H9 (cell line): ENCODE data around the gene SRBD1. TPM values are rescaled to one million over a fixed set of nuclear protein-coding genes. Genes with fewer than 3 reads are reported as not detected.

Experiments
- DNase-seq: peaks from one replicate; pipeline ENCODE4 v3.0.0-alpha.2; 2017
- H2AFZ ChIP-seq: one replicate; pipeline ENCODE4 v1.6.1; 2013; ENCODE audit warnings: mild to moderate bottlenecking, low read length, control low read depth, moderate library complexity
- H2AK5ac ChIP-seq: 2 replicates; pipeline ENCODE4 v1.6.1; 2013; ENCODE audit warnings: low read length, control low read depth, mixed read lengths; ENCODE audit not compliant: insufficient read length
- H2BK120ac ChIP-seq: one replicate; pipeline ENCODE4 v1.6.1; 2013; ENCODE audit warnings: low read depth, mild to moderate bottlenecking, low read length, control low read depth, inconsistent platforms; ENCODE audit not compliant: poor library complexity, severe bottlenecking
- H2BK12ac ChIP-seq: 2 replicates; pipeline ENCODE4 v1.6.1; 2013; ENCODE audit warnings: low read length, control low read depth, mixed read lengths, low read depth; ENCODE audit not compliant: insufficient read length
- H2BK15ac ChIP-seq: 2 replicates; pipeline ENCODE4 v1.6.1; 2013; ENCODE audit warnings: low read depth, low read length, control low read depth
- H2BK20ac ChIP-seq: one replicate; pipeline ENCODE4 v1.6.1; 2013; ENCODE audit warnings: low read depth, mild to moderate bottlenecking, low read length, control low read depth, inconsistent platforms; ENCODE audit not compliant: poor library complexity, severe bottlenecking
- H2BK5ac ChIP-seq: 2 replicates; pipeline ENCODE4 v1.6.1; 2013; ENCODE audit warnings: low read length, control low read depth, mixed read lengths; ENCODE audit not compliant: insufficient read length
- H3K14ac ChIP-seq: 2 replicates; pipeline ENCODE4 v1.6.1; 2013; ENCODE audit warnings: low read length, control low read depth; ENCODE audit not compliant: insufficient read depth
- H3K18ac ChIP-seq: 2 replicates; pipeline ENCODE4 v1.6.1; 2013; ENCODE audit warnings: low read depth, mild to moderate bottlenecking, mixed read lengths, low read length, control low read depth; ENCODE audit not compliant: insufficient read length
- H3K23ac ChIP-seq: 2 replicates; pipeline ENCODE4 v1.6.1; 2013; ENCODE audit warnings: low read length, control low read depth, mixed read lengths, low read depth; ENCODE audit not compliant: insufficient read length
- H3K23me2 ChIP-seq: 2 replicates; pipeline ENCODE4 v1.6.1; 2013; ENCODE audit warnings: low read depth, mild to moderate bottlenecking, mixed read lengths, low read length, control low read depth; ENCODE audit not compliant: insufficient read length, poor library complexity, severe bottlenecking
- H3K27ac ChIP-seq: 2 replicates; pipeline ENCODE4 v1.5.1; 2013; ENCODE audit warnings: low read length, control low read depth, mixed read lengths, low read depth; ENCODE audit not compliant: insufficient read length
- H3K27me3 ChIP-seq: 2 replicates; pipeline ENCODE4 v1.6.1; 2013; ENCODE audit warnings: low read length, control low read depth, inconsistent platforms; ENCODE audit not compliant: insufficient read depth
- H3K4ac ChIP-seq: 2 replicates; pipeline ENCODE4 v1.6.1; 2013; ENCODE audit warnings: low read depth, mild to moderate bottlenecking, control low read depth, inconsistent platforms, low read length, moderate library complexity
- H3K4me1 ChIP-seq: 2 replicates; pipeline ENCODE4 v1.6.1; 2013; ENCODE audit warnings: low read length, control low read depth, inconsistent platforms; ENCODE audit not compliant: insufficient read depth
- H3K4me2 ChIP-seq: 2 replicates; pipeline ENCODE4 v1.6.1; 2013; ENCODE audit warnings: low read length, control low read depth, mixed read lengths; ENCODE audit not compliant: insufficient read length, insufficient read depth
- H3K56ac ChIP-seq: 2 replicates; pipeline ENCODE4 v1.6.1; 2013; ENCODE audit warnings: low read depth, mild to moderate bottlenecking, mixed read lengths, low read length, control low read depth; ENCODE audit not compliant: insufficient read length
- H3K79me1 ChIP-seq: 2 replicates; pipeline ENCODE4 v1.6.1; 2013; ENCODE audit warnings: low read depth, mild to moderate bottlenecking, moderate library complexity, low read length, control low read depth, inconsistent platforms; ENCODE audit not compliant: insufficient read depth, poor library complexity, severe bottlenecking
- H3K79me2 ChIP-seq: 2 replicates; pipeline ENCODE4 v1.6.1; 2013; ENCODE audit warnings: low read length, control low read depth, inconsistent platforms; ENCODE audit not compliant: insufficient read depth
- H3K9ac ChIP-seq: 2 replicates; pipeline ENCODE4 v1.6.1; 2013; ENCODE audit warnings: low read length, control low read depth, mixed read lengths; ENCODE audit not compliant: insufficient read length; ENCODE audit errors: extremely low read depth
- H3K9me3 ChIP-seq: one replicate; pipeline ENCODE4 v1.6.1; 2013; ENCODE audit warnings: low read depth, low read length, inconsistent platforms; ENCODE audit not compliant: control insufficient read depth
- H3T11ph ChIP-seq: one replicate; pipeline ENCODE4 v1.6.1; 2013; ENCODE audit warnings: mild to moderate bottlenecking, low read length, control low read depth, inconsistent platforms
- H4K20me1 ChIP-seq: one replicate; pipeline ENCODE4 v1.6.1; 2013; ENCODE audit not compliant: control insufficient read depth, insufficient read length, insufficient read depth
- H4K5ac ChIP-seq: 2 replicates; pipeline ENCODE4 v1.6.1; 2013; ENCODE audit warnings: low read depth, mild to moderate bottlenecking, mixed read lengths, low read length, control low read depth; ENCODE audit not compliant: insufficient read length
- H4K8ac ChIP-seq: replicated peaks from 2 replicates; pipeline ENCODE4 v1.6.1; 2013; ENCODE audit warnings: low read length, control low read depth, mixed read lengths, low read depth; ENCODE audit not compliant: insufficient read length
- H4K91ac ChIP-seq: 2 replicates; pipeline ENCODE4 v1.6.1; 2013; ENCODE audit warnings: low read depth, mild to moderate bottlenecking, moderate library complexity, mixed read lengths, low read length, control low read depth; ENCODE audit not compliant: insufficient read length
- H3K27ac Mint-ChIP-seq, 3 experiments: 2 replicates in 2 of 3; 3 replicates in 1 of 3; pipeline ENCODE4 v1.8.0; 2020 to 2021; ENCODE audit warnings: mixed read lengths in 3 of 3, mild to moderate bottlenecking in 1 of 3, moderate library complexity in 1 of 3
- H3K27me3 Mint-ChIP-seq: 2 replicates; pipeline ENCODE4 v1.8.0; 2021; ENCODE audit warnings: low read depth, mild to moderate bottlenecking, moderate library complexity, mixed read lengths
- H3K36me3 Mint-ChIP-seq, 3 experiments: 2 replicates in 2 of 3; 3 replicates in 1 of 3; pipeline ENCODE4 v1.8.0; 2020 to 2021; ENCODE audit warnings: low read depth in 3 of 3, mixed read lengths in 3 of 3; ENCODE audit not compliant: insufficient read depth in 1 of 3
- H3K4me1 Mint-ChIP-seq, 2 experiments: 2 replicates each; pipeline ENCODE4 v1.8.0; 2020; ENCODE audit warnings: mixed read lengths in 2 of 2
- H3K4me3 Mint-ChIP-seq, 2 experiments: 2 replicates in 1 of 2; 3 replicates in 1 of 2; pipeline ENCODE4 v1.8.0; 2020 to 2021; ENCODE audit warnings: mild to moderate bottlenecking in 2 of 2, mixed read lengths in 2 of 2, moderate library complexity in 1 of 2
- H3K9me3 Mint-ChIP-seq, 2 experiments: 2 replicates in 1 of 2; 3 replicates in 1 of 2; pipeline ENCODE4 v1.8.0; 2020; ENCODE audit warnings: mild to moderate bottlenecking in 2 of 2, mixed read lengths in 2 of 2, moderate library complexity in 1 of 2
- CTCF ChIP-seq: fragments of 200-600 bp; sonication (generic); conservative IDR thresholded peaks from 3 replicates; pipeline ENCODE4 v1.8.0; 2021; ENCODE audit warnings: antibody characterized with exemption, mild to moderate bottlenecking
- whole genome bisulfite sequencing: extraction: QIAGEN DNeasy Blood & Tissue Kit; methylation state at CpG from one replicate; pipeline ENCODE4 v1.1.7; 2013; ENCODE audit warnings: missing lambda C conversion rate, low lambda C conversion rate, mixed read lengths; ENCODE audit not compliant: insufficient read length; ENCODE audit errors: extremely low coverage; 5-methylcytosine and 5-hydroxymethylcytosine counted together
- total RNA-seq: library from RNA; stranded (reverse); gene quantifications from 2 replicates; pipeline ENCODE4 v1.2.1, GENCODE V29; 2021

Gene SRBD1
- total RNA-seq, 1 experiment from 2014 or later = 18.3 TPM

- Histone ChIP-seq H3K4me2 (no peak overlapping the region), H3K27me3 (no peaks in the 10 kb centered on the region), H3K4me1 (no peaks in the 10 kb centered on the region), H3K9ac (no peak overlapping the region), H3K79me2 (no peaks in the 10 kb centered on the region), H3K79me1 (no peaks in the 10 kb centered on the region), H3K18ac (no peak overlapping the region), H3K4ac (no peak overlapping the region), H3K9me3 (peaks cover 15% of the 10 kb centered on the region), H2AK5ac (no peak overlapping the region), H3K23ac (no peak overlapping the region), H4K8ac (no peak overlapping the region), H2BK12ac (no peak overlapping the region), H3T11ph (no peak overlapping the region), H4K5ac (no peak overlapping the region), H2BK15ac (no peak overlapping the region), H3K23me2 (no peaks in the 10 kb centered on the region), H2BK120ac (no peak overlapping the region), H3K56ac (no peak overlapping the region), H2BK5ac (no peak overlapping the region), H3K14ac (no peak overlapping the region), H4K20me1 (no peaks in the 10 kb centered on the region), H3K27ac (no peak overlapping the region), H4K91ac (no peak overlapping the region), H2BK20ac (no peak overlapping the region), H2AFZ (no peak overlapping the region)
- H3K4me3 Mint-ChIP-seq = no peak overlapping the region
- peaks cover 2 to 3% of the 10 kb centered on the region in 2 experiments; a peak in 1 of 5 replicates for H3K9me3 Mint-ChIP-seq
- no peak for TF ChIP-seq CTCF
- no peak for DNase-seq
- H3K27ac Mint-ChIP-seq = no peak overlapping the region
- no peaks in the 10 kb centered on the region for H3K4me1 Mint-ChIP-seq
- no CpG with 5 or more reads among the region's 8 CpGs for WGBS
- H3K36me3 Mint-ChIP-seq = peaks cover 22 to 47% (median 36%) of the 10 kb centered on the region in 3 experiments
- no peaks in the 10 kb centered on the region for H3K27me3 Mint-ChIP-seq
Measured at GRCh38 chr2:45540942-45541341, 70.1 kb downstream of the SRBD1 start.
